IPS-NIHi11 (cell line): ENCODE data around the gene C2CD4B.

Experiments used
- DNase-seq: peaks from one replicate; pipeline ENCODE4 v3.0.0; 2012; ENCODE audit warnings: mixed read lengths, low spot score

Gene C2CD4B

DNA sequence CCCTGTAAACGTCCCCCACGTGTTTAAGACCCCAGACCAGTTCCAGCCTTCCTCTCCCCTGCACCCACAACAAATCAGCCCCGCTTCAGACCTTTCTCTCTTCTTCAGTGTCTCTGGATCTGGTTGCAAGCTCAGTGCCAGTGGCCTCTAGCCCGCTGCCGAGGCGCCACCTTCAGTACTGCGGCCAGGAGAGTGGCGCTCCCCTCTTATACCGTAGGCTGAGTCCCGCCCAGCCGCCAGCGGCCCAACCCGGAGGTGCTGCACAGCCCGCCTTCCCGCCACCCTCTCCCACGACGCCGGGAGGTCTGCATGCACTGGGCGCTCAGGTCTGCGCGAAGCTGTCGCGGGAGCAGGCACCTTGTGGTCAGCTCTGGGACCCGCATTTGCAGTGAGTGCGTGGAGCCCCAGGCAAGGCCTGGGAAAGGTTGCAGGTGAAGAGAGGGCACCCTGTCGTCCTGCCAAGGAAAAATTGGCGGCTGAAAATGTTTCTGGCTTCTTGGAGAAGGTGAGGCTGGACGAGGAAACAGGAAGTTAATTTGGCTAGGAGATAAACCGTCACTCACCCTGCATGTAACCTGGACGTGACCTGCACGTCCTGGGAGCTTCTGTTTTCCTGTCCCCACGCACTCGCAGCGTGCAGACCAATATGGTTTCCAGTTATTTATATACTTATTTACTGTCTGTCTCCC, at the start of gene C2CD4B:
TSS of gene C2CD4B (minus strand) at position 182 of the 689 bp plus-strand sequence. CDS start 301 bp downstream, outside the sequence.
- peak; percentile 70 for DNase-seq

DNA sequence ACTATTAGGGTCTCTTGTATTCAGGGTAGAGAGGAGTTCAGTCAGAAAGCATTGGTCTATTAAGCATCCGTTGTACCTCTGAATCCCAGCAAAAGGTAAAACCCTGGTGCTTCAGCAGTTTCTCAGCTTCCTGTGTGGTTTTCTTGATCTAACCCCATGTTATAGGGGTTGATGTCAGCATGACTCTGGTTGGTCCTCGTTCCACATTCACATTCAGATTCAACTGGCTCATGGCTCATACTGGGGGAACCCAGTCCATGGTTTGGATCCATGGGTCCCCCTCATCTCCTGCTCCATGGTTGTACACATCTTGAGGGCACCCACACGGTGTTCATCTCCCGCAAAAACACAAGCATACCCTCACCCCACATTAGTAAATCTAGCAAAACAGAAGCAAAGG, 47.7 kb upstream of the C2CD4B start:
- no peak for DNase-seq

GRCh38 chr15:62211348-62211747, 46.3 kb upstream of the C2CD4B start:
- no peak for DNase-seq

DNA sequence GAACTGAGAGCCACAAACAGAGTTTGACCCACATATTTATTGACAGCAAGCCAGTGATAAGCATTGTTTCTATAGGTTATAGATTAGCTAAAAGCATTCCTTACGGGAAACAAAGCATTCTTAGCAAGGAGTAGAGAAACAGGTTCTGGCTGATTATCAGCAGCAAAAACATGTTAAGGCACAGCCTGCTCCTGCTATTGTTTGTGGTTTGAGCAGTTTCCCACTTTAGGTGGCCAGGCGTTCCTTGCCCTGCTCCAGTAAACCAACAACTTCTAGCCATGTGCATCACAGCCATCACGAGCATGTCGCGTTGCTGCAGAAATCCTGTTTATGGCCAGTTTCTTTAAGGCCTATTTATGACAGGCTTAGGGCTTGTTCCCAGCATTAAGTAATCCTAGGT, 44.7 kb upstream of the C2CD4B start:
- DNase-seq = no peak

DNA sequence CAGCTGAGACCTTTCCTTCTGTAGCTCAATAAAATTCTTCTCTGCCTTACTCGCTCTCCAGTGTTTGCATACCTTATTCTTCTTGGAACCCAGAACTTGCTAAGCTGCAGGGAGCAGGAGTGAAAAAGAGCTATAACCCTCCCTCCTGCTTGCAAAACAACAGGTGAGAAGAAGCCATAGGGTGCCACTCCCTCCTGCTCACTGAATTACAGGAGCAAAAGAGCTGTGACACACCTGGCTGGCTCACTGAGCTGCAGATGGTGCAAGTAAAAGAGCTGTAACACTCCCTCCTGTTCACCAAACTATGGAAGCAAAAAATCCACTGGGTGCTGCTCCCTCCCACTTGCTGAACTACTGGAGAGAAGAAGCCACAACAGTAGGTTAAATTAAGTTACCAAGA, 44.2 kb upstream of the C2CD4B start:
- no peak for DNase-seq

DNA sequence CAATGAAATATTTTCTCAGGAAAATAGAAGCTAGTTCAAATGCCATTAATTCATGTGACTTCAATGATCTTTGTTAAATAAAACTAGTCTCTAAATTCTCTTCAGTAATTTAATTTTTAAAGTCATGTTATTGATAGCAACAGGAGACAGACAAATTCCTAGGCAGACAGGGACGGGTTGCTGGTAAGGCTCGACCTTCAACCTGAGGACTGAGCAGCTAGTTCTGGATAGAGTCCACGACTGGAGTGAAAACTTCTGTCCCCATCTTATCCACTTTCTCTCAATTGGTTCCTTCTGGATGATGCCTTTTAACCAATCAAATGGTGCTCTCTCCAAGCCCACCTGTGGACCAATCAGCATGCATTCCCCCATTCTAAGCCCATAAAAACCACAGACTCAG, 43.8 kb upstream of the C2CD4B start:
- DNase-seq = no peak

DNA sequence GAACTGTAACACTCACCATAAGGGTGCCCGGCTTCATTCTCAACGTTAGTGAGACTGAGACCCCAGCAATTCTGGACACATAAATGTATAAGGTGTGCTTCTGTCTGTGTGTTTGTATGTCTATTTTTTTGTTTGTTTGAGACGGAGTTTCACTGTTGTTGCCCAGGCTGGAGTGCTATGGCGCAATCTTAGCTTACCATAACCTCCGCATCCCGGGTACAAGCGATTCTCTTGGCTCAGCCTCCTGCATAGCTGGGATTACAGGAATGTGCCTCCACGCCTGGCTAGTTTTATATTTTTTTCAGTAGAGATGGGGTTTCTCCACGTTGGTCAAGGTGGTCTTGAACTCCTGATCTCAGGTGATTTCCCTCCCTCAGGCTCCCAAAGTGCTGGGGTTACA, 43.3 kb upstream of the C2CD4B start:
- DNase-seq = no peak

GRCh38 chr15:62190675-62191074, 25.6 kb upstream of the C2CD4B start:
- no peak for DNase-seq

GRCh38 chr15:62190274-62190673, 25.2 kb upstream of the C2CD4B start:
- no peak for DNase-seq

DNA sequence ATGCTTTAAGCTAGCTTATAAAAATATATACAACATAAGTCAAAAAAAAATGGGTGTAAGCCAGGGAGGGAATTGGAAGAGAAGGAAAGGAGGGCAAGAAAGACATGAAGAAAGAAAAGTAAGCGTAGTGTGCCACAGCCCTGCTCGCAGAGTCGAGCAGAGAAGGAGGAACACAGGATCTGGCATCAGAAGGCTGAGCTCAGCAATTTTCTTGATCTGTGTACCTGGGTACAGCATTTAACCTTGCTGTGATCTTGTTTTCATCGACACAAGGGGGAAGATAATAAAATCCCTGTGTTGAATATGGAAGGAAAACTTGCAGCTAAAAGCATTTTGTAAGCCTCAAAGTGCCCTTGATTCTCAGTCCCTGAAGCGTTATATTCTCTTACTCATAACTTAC, 23.7 kb upstream of the C2CD4B start:
- no peak for DNase-seq

DNA sequence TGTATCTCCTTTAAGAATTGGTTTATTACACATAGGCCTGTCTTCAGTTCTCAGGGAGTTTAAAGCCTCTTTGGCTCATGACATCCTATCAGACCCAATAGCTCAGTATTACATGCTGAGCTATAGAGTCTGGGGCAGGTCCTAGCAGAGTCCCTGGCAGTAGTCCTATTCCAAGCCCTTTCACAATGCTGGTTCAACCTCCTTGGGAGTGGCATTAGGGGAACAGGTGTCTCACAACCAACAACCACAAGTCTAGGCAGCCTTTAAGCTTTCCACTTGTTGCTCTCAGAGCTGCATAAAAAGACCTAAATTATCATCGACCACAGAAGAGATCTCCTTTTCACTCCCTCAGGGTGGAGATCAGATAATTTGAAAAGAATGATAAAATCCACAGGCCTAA, 22.8 kb upstream of the C2CD4B start:
- DNase-seq = no peak

DNA sequence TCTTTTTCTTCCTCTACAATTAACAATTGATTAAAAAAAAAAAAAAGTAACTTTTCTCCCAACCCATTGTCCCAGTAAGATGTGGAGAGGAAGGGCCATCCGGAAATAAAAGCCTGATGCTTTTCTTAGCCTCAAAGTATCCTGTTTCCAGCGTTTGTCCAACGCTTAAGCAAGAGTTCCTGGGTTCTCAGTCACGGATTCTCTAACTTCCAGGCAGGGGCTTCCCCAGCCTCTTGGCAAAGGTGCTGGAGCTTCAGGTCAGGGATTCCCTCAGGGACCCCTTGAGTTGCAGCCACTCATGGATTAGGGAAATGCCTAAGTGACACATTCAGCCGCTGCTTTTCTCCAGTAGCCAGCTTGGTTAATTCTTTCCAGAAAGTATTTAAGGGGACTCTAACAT, 22.3 kb upstream of the C2CD4B start:
- no peak for DNase-seq

- no peak for DNase-seq
Measured at GRCh38 chr15:62186578-62186977, 21.5 kb upstream of the C2CD4B start.

- no peak for DNase-seq
Measured at GRCh38 chr15:62183130-62183529, 18.0 kb upstream of the C2CD4B start.

DNA sequence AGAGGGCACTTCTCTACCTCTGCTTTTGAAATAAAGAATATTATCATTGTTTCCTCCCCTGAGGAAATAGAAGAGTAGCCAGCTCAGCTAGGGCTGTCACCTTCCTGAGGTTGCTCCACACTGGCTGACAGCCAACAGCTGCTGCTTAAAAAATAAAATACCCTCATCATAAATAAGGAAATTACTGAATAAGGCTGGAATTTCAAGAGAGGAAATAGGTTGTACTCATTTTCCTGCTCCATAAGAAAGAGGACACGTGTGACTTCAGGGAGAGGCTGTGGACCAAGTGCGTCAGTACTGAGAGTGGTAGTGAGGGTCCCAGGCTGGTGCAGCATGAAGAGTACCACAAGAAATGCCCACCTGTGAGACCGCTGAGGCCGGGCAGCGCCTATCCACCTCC, 8.1 kb upstream of the C2CD4B start:
- DNase-seq = no peak

- DNase-seq = no peak
Measured at GRCh38 chr15:62171882-62172281, 6.8 kb upstream of the C2CD4B start.

GRCh38 chr15:62165793-62166375, 799 bp upstream of the C2CD4B start:
- no peak for DNase-seq

DNA sequence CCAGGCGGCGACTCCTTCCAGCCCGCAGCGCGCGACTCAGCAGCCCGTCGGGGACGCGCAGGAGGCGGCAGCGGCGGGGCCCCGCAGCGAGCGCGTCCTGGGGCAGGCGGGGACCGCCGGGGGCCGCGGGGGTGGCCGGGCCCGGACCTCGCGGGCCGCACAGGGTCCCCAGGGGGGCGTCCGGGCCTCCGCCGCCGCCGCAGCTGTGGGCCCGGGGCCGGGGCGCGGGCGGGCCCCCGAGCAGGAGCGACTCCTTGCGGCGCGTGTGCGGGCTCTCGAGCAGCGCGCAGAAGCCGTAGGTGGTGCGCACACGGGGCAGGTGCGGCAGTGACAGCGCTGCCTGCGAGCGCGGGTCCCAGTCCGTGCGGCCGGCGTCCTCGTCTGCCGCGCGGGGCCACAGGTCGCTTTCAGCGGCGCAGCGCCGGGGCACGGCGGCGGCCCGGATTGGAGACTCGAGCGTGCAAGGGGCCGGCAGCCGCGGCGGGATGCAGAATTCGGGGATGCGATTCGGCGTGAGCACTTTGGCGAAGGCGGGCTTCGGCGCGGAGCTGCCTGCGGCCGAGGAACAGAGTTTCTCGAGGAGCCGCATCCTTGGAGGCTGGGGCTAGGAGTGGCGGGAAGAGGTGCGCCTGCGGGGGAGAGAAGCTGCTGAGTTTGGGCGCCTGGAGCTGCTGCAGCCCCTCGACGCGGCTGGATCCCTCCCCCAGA, 535 bp downstream of the C2CD4B start:
- peak; percentile 42 for DNase-seq

GRCh38 chr15:62164014-62164395, 1.1 kb downstream of the C2CD4B start:
- DNase-seq = peak; percentile 41

DNA sequence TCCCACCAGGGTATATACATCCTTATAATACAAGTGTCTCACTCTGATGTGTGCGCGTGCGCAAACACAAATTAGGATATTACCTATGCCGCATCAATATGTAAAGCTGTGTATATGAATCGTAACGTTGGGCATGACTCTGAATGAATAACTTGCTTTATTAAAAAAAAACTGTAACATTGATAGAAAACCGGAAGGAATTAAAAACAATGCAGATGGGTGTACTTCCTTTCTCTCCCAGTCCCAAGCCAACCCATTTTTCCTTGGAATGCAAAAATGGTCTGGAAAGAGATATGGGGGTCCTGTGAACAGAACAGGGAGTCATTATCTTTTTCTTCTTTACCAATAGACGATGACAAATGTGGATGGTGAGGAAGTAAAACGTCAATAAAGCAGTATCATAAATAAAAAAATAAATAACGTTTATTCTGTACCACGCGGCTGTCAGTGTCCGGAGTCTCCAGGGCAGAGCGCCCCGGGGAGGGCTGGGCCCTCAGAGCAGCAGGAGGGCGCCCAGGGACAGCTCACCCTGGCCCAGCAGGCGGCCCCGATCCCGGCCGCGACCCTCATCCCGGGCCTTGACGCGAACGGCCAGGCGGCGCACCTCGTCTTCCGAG, 1.6 kb downstream of the C2CD4B start:
- DNase-seq = no peak

DNA sequence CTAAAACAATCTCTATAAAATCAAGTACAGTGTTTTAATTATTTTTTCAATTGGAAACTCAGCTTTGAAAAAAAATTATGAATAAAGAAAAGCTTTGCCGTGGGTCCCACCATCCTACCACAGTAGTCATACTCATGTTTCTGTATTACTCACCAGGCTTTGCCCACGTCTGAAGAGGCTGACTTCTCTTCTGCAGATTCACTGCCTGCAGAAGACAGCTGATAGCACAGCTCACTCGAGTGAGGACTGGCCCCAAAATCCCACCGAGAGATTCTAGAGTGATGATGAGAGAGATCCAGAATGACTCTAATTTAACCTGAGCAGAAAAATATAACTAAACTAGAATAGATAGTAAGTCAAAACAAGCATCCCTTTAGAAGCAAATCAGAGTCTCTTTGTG, 11.9 kb downstream of the C2CD4B start:
- no peak for DNase-seq

DNA sequence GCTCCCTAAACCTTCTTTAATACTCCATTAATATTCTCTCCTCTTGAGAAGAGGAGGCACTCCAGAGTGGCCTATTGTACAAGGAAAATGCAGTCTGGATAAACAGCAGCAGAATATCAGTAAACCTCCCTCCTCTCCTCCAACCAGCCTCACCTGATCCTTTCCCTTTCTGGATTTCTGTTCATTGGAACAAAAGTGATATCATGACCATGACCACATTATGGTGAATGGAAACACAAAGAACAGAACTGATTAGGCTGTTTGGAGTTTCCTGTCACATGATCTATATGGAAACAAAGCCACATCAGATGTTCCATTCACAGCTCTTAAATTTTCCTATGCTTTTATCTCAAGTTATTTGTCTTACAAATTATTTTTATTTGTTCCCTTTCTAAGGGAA, 14.6 kb downstream of the C2CD4B start:
- DNase-seq = no peak

DNA sequence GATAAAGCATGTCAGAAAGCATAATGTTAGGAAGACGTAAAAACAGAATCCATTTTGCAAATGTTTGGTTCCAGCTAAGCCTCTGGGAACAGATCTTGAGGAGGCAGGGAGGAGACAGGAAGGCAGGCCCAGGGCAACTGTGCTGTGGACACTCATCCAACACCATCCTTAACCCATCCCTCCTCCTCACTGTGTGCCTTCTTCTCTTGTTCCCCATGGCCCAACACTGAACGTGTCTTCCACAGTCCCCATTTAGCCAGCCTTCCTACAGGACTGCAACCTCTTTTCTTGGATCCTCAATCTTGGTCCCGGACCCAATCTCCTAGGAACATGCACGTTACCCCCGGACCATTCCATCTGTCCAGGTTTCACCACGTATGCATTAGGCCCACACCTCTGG, 15.4 kb downstream of the C2CD4B start:
- DNase-seq = no peak
